HCT116 (cell line): ENCODE measurements around the gene FHIT. TPM values are rescaled to one million over a fixed set of nuclear protein-coding genes. Genes with fewer than 3 reads are reported as not detected.

Experiments
- ATAC-seq: fragments of 200-7000 bp; cut with Tn5 transposase; 2 replicates; pipeline ENCODE4 v1.9.1; 2020; ENCODE audit warnings: mild to moderate bottlenecking, moderate library complexity
- BruUV-seq: library from RNA; stranded (reverse); fragments of 400-500 nt; replicated peaks from 2 replicates; lab custom pipeline; 2021; lab: Mats Ljungman, UMichigan
- CTCF ChIA-PET: fragments of 300-600 bp; sonication (Branson Sonifier 250); formaldehyde crosslinking; loops from one replicate; lab custom pipeline; 2021; ENCODE audit warnings: antibody characterized with exemption; lab: Charles Lee
- POLR2A ChIA-PET: fragments of 300-600, 350-600 bp; sonication (Branson Sonifier 250); formaldehyde crosslinking; loops from one replicate; lab custom pipeline; 2021; ENCODE audit warnings: antibody characterized with exemption; lab: Charles Lee
- RAD21 ChIA-PET, 2 experiments: fragments of 300-600 bp; sonication (Branson Sonifier 250); formaldehyde crosslinking; loops; one replicate each; lab custom pipeline; 2023; ENCODE audit warnings: low total read pairs in 2 of 2; ENCODE audit not compliant: uncharacterized antibody in 2 of 2, unreplicated experiment in 2 of 2, low non-redundant PET in 1 of 2; lab: Charles Lee
- DNase-seq: peaks from one replicate; pipeline ENCODE4 v3.0.0-alpha.2; 2010; ENCODE audit warnings: low read depth, low spot score
- H2AFZ ChIP-seq: fragments of 200-600 bp; shearing (Covaris generic), sonication (generic); 2 replicates; pipeline ENCODE4 v1.6.1; 2017; ENCODE audit warnings: low read depth, mixed run types, mixed read lengths, antibody characterized with exemption, low read length; ENCODE audit not compliant: poor library complexity, severe bottlenecking
- H3K27ac ChIP-seq: 2 replicates; pipeline ENCODE4 v1.5.1; 2012; ENCODE audit warnings: low read depth, low read length
- H3K27me3 ChIP-seq: fragments of 200-600 bp; sonication (generic); 2 replicates; pipeline ENCODE4 v1.6.1; 2016; ENCODE audit warnings: mixed run types, low read length, mixed read lengths; ENCODE audit not compliant: insufficient read depth
- H3K36me3 ChIP-seq, 2 experiments: fragments of 200-500 bp in 1 of 2; fragments of 200-600 bp in 1 of 2; sonication (Bioruptor generic) in 1 of 2; sonication (generic) in 1 of 2; 2 replicates each; pipeline versions ENCODE4 v1.5.1 to v1.6.1; 2014 to 2016; ENCODE audit warnings: low read length in 2 of 2, inconsistent platforms in 1 of 2, mixed read lengths in 1 of 2, mixed run types in 1 of 2; ENCODE audit not compliant: insufficient read depth in 2 of 2, control insufficient read depth in 1 of 2
- H3K4me1 ChIP-seq, 2 experiments: fragments of 200-600 bp in 1 of 2; sonication (generic) in 1 of 2; 2 replicates each; pipeline versions ENCODE4 v1.5.1 to v1.6.1; 2012 to 2017; ENCODE audit warnings: low read length in 2 of 2, inconsistent platforms in 1 of 2, mild to moderate bottlenecking in 1 of 2, mixed read lengths in 1 of 2, mixed run types in 1 of 2, moderate library complexity in 1 of 2; ENCODE audit not compliant: insufficient read depth in 2 of 2, control insufficient read depth in 1 of 2
- H3K4me2 ChIP-seq: fragments of 200-600 bp; sonication (generic); 2 replicates; pipeline ENCODE4 v1.6.1; 2017; ENCODE audit warnings: mixed run types, low read length, mixed read lengths
- H3K4me3 ChIP-seq, 2 experiments: fragments of 200-600 bp in 1 of 2; sonication (generic) in 1 of 2; replicated peaks in 1 of 2; 2 replicates each; pipeline ENCODE4 v1.5.1; 2011 to 2016; ENCODE audit warnings: low read length in 2 of 2, control low read depth in 1 of 2, low read depth in 1 of 2, mild to moderate bottlenecking in 1 of 2, mixed read lengths in 1 of 2, mixed run types in 1 of 2
- H3K79me2 ChIP-seq: fragments of 200-600 bp; sonication (generic); 2 replicates; pipeline ENCODE4 v1.6.1; 2017; ENCODE audit warnings: mild to moderate bottlenecking, mixed run types, low read length, moderate library complexity, mixed read lengths; ENCODE audit not compliant: insufficient read depth
- H3K9ac ChIP-seq: fragments of 200-600 bp; sonication (generic); 2 replicates; pipeline ENCODE4 v1.6.1; 2016; ENCODE audit warnings: low read length, mixed read lengths
- H3K9me2 ChIP-seq: fragments of 200-600 bp; sonication (generic), shearing (Covaris generic); 2 replicates; pipeline ENCODE4 v1.6.1; 2017; ENCODE audit warnings: mixed run types, mild to moderate bottlenecking, moderate library complexity; ENCODE audit not compliant: insufficient read depth
- H3K9me3 ChIP-seq, 2 experiments: fragments of 200-500 bp in 1 of 2; fragments of 200-600 bp in 1 of 2; sonication (Bioruptor generic) in 1 of 2; sonication (generic) in 1 of 2; 2 replicates each; pipeline ENCODE4 v1.6.1; 2014 to 2017; ENCODE audit warnings: low read length in 2 of 2, mixed read lengths in 2 of 2, inconsistent platforms in 1 of 2, low read depth in 1 of 2, mild to moderate bottlenecking in 1 of 2, mixed run types in 1 of 2, moderate library complexity in 1 of 2; ENCODE audit not compliant: control insufficient read depth in 1 of 2, insufficient read depth in 1 of 2
- H4K20me1 ChIP-seq: fragments of 200-600 bp; sonication (generic), shearing (Covaris generic); 2 replicates; pipeline ENCODE4 v1.6.1; 2017; ENCODE audit warnings: mixed run types, mild to moderate bottlenecking, moderate library complexity; ENCODE audit not compliant: insufficient read depth
- ATF3 ChIP-seq: IDR thresholded peaks from 2 replicates; pipeline ENCODE4 v1.6.1; 2012
- CBX3 ChIP-seq: IDR thresholded peaks from 2 replicates; pipeline ENCODE4 v1.6.1; 2012; ENCODE audit warnings: low read depth
- CTCF ChIP-seq, 3 experiments: fragments of 200-600 bp in 1 of 3; sonication (generic) in 1 of 3; IDR thresholded peaks in 2 of 3; conservative IDR thresholded peaks in 1 of 3; 2 replicates each; pipeline ENCODE4 v1.5.1; 2012 to 2017; ENCODE audit warnings: low read depth in 2 of 3, low read length in 2 of 3, antibody characterized with exemption in 1 of 3, borderline replicate concordance in 1 of 3, control low read depth in 1 of 3, mild to moderate bottlenecking in 1 of 3, mixed read lengths in 1 of 3, mixed run types in 1 of 3, moderate library complexity in 1 of 3; ENCODE audit not compliant: insufficient read depth in 1 of 3
- EGR1 ChIP-seq: IDR thresholded peaks from 2 replicates; pipeline ENCODE4 v1.6.1; 2012; ENCODE audit warnings: low read depth
- EZH2phosphoT487 ChIP-seq: fragments of 200-600 bp; IDR thresholded peaks from 2 replicates; pipeline ENCODE4 v1.6.1; 2018; ENCODE audit warnings: antibody characterized with exemption, borderline replicate concordance
- MAX ChIP-seq: IDR thresholded peaks from 2 replicates; pipeline ENCODE4 v1.6.1; 2012
- POLR2A ChIP-seq: IDR thresholded peaks from 2 replicates; pipeline ENCODE4 v1.7.0; 2011; ENCODE audit warnings: borderline replicate concordance; ENCODE audit not compliant: insufficient read depth, insufficient read length; ENCODE audit errors: extremely low read depth
- POLR2AphosphoS5 ChIP-seq: IDR thresholded peaks from 2 replicates; pipeline ENCODE4 v1.6.1; 2011; ENCODE audit warnings: mild to moderate bottlenecking, low read depth, low read length, moderate library complexity
- RAD21 ChIP-seq: IDR thresholded peaks from 2 replicates; pipeline ENCODE4 v1.6.1; 2012; ENCODE audit warnings: low read depth, mild to moderate bottlenecking
- REST ChIP-seq: IDR thresholded peaks from 2 replicates; pipeline ENCODE4 v1.6.1; 2012; ENCODE audit warnings: low read depth
- SIN3A ChIP-seq: IDR thresholded peaks from 2 replicates; pipeline ENCODE4 v1.6.1; 2012; ENCODE audit warnings: low read depth
- SP1 ChIP-seq: IDR thresholded peaks from 2 replicates; pipeline ENCODE4 v1.6.1; 2012; ENCODE audit warnings: low read depth
- SRF ChIP-seq: IDR thresholded peaks from 2 replicates; pipeline ENCODE4 v1.6.1; 2012; ENCODE audit warnings: low read depth
- TCF7L2 ChIP-seq: IDR thresholded peaks from 2 replicates; pipeline ENCODE4 v1.7.0; 2011; ENCODE audit warnings: borderline replicate concordance, inconsistent platforms; ENCODE audit not compliant: insufficient read depth, insufficient read length; ENCODE audit errors: extremely low read depth
- ZFX ChIP-seq: fragments of 450-650 bp; IDR thresholded peaks from 2 replicates; pipeline ENCODE4 v1.6.1; 2017
- ZNF274 ChIP-seq: fragments of 200-500 bp; sonication (Bioruptor generic); IDR thresholded peaks from 2 replicates; pipeline ENCODE4 v1.6.1; 2014; ENCODE audit warnings: mild to moderate bottlenecking, low read depth, low read length, inconsistent platforms
- intact Hi-C: fragments of 100-400 bp; cut with micrococcal nuclease; formaldehyde crosslinking; loops from 2 replicates; pipeline ENCODE4 v1.10.0; 2022
- total RNA-seq: library from RNA; stranded (reverse); gene quantifications from one replicate; pipeline ENCODE4 v1.2.1, GENCODE V29; 2021; ENCODE audit not compliant: unreplicated experiment

FHIT gene
- total RNA-seq, 1 experiment from 2014 or later, result 20.1 TPM

GRCh38 chr3:61264281-61264680, 13.0 kb upstream of the FHIT start:
- Histone ChIP-seq H3K9me2 (no peaks in the 10 kb centered on the region), H3K9ac (no peak overlapping the region), H3K4me2 (no peak overlapping the region), H2AFZ (no peak overlapping the region), H4K20me1 (no peaks in the 10 kb centered on the region), H3K9me3 (no peaks in the 10 kb centered on the region), H3K36me3 (no peaks in the 10 kb centered on the region), H3K4me1 (no peaks in the 10 kb centered on the region), H3K27me3 (no peaks in the 10 kb centered on the region; the same call in 1 of the 2 replicates), H3K27ac (no peak overlapping the region), H3K79me2 (no peaks in the 10 kb centered on the region), H3K4me3 (no peak overlapping the region)
- ChIA-PET POLR2A (no interaction called here), CTCF (no interaction called here), RAD21 (no interaction called here)
- DNase-seq, result no peak
- BruUV-seq, result no TSS peak
- no peak for ATAC-seq
- TF ChIP-seq ATF3 (no peak), POLR2AphosphoS5 (no peak), MAX (no peak), EZH2phosphoT487 (no peak), REST (no peak), POLR2A (no peak), CBX3 (no peak), SRF (no peak), EGR1 (no peak), ZFX (no peak), TCF7L2 (no peak), CTCF (IDR thresholded peaks at IDR 0.05 in 2 of 3, conservative IDR thresholded peaks at IDR 0.05 in 1 of 3; ENCODE audit: borderline replicate concordance in 1 of 3, insufficient read depth in 1 of 3, low read depth in 2 of 3, low read length in 2 of 3) (no peak), RAD21 (no peak), ZNF274 (no peak), SP1 (no peak), SIN3A (no peak)
- intact Hi-C loops, result no loop called here
